H1 (cell line): ENCODE data around the gene ARMH3. TPM values are rescaled to one million over a fixed set of nuclear protein-coding genes. Genes with fewer than 3 reads are reported as not detected.

ENCODE experiments used
- CTCF ChIA-PET: fragments of 300-600 bp; sonication (Branson Sonifier 250); formaldehyde crosslinking; loops from one replicate; lab custom pipeline; 2021; ENCODE audit not compliant: partially characterized antibody; lab: Charles Lee
- POLR2A ChIA-PET: fragments of 300-600 bp; sonication (Branson Sonifier 250); formaldehyde crosslinking; loops from one replicate; lab custom pipeline; 2021; ENCODE audit warnings: inconsistent platforms; ENCODE audit not compliant: partially characterized antibody; lab: Charles Lee
- DNase-seq, 2 experiments: peaks; one replicate each; pipeline versions ENCODE4 v3.0.0 to v3.0.0-alpha.2; 2010 to 2022; ENCODE audit warnings: low spot score in 2 of 2, low read depth in 1 of 2, mixed read lengths in 1 of 2
- FAIRE-seq: peaks from 2 replicates; lab custom pipeline; 2011; peaks lifted over from hg19 to GRCh38; lab: Jason Lieb, UNC
- H2AFZ ChIP-seq: 2 replicates; pipeline ENCODE4 v1.8.1; 2012; ENCODE audit warnings: low read length, inconsistent platforms
- H2AK5ac ChIP-seq: 2 replicates; pipeline ENCODE4 v1.6.1; 2013; ENCODE audit warnings: low read depth, low read length
- H2BK120ac ChIP-seq: replicated peaks from 2 replicates; pipeline ENCODE3; 2013; ENCODE audit warnings: low read depth, low read length, inconsistent platforms
- H2BK12ac ChIP-seq: 2 replicates; pipeline ENCODE4 v1.6.1; 2013; ENCODE audit warnings: low read depth, low read length
- H2BK15ac ChIP-seq: 2 replicates; pipeline ENCODE4 v1.6.1; 2013; ENCODE audit warnings: low read length
- H2BK20ac ChIP-seq: 2 replicates; pipeline ENCODE4 v1.6.1; 2013; ENCODE audit warnings: low read length
- H2BK5ac ChIP-seq: 2 replicates; pipeline ENCODE4 v1.6.1; 2013; ENCODE audit warnings: low read depth, low read length
- H3K14ac ChIP-seq: 2 replicates; pipeline ENCODE4 v1.6.1; 2013; ENCODE audit warnings: inconsistent platforms; ENCODE audit not compliant: insufficient read length
- H3K18ac ChIP-seq: 2 replicates; pipeline ENCODE4 v1.6.1; 2013; ENCODE audit warnings: low read length; ENCODE audit errors: extremely low read depth
- H3K23ac ChIP-seq: 2 replicates; pipeline ENCODE4 v1.6.1; 2013; ENCODE audit warnings: inconsistent platforms; ENCODE audit not compliant: insufficient read length
- H3K23me2 ChIP-seq: 2 replicates; pipeline ENCODE4 v1.6.1; 2013; ENCODE audit warnings: low read depth, low read length
- H3K27ac ChIP-seq: 2 replicates; pipeline ENCODE4 v1.6.1; 2011; ENCODE audit warnings: low read depth, low read length, inconsistent platforms
- H3K27me3 ChIP-seq, 4 experiments: replicated peaks in 1 of 4; 1 replicate in 1 of 4; 2 replicates in 3 of 4; pipeline versions ENCODE4 v1.6.1 to v1.8.1; 2011 to 2013; ENCODE audit warnings: low read length in 3 of 4, mild to moderate bottlenecking in 3 of 4, inconsistent platforms in 2 of 4, mixed read lengths in 2 of 4, moderate library complexity in 1 of 4; ENCODE audit not compliant: control insufficient read depth in 3 of 4, insufficient read depth in 3 of 4; ENCODE audit errors: extremely low read depth in 1 of 4
- H3K36me3 ChIP-seq, 4 experiments: 2 replicates each; pipeline versions ENCODE4 v1.6.1 to v1.8.1; 2011 to 2013; ENCODE audit warnings: mild to moderate bottlenecking in 4 of 4, low read length in 3 of 4, moderate library complexity in 2 of 4, control low read depth in 1 of 4, inconsistent platforms in 1 of 4; ENCODE audit not compliant: insufficient read depth in 4 of 4, control insufficient read depth in 2 of 4
- H3K4ac ChIP-seq: replicated peaks from 2 replicates; pipeline ENCODE3; 2013; ENCODE audit warnings: low read length, low read depth, mixed read lengths, inconsistent platforms; ENCODE audit not compliant: insufficient read length
- H3K4me1 ChIP-seq, 4 experiments: replicated peaks in 1 of 4; 1 replicate in 1 of 4; 2 replicates in 3 of 4; pipeline versions ENCODE4 v1.6.1 to v1.8.1; 2011 to 2013; ENCODE audit warnings: low read length in 3 of 4, inconsistent platforms in 2 of 4, mixed read lengths in 1 of 4; ENCODE audit not compliant: insufficient read depth in 4 of 4, control insufficient read depth in 3 of 4
- H3K4me2 ChIP-seq, 2 experiments: 2 replicates each; pipeline versions ENCODE4 v1.6.1 to v1.8.1; 2011 to 2013; ENCODE audit warnings: low read depth in 2 of 2, low read length in 2 of 2, control low read depth in 1 of 2, inconsistent platforms in 1 of 2, mild to moderate bottlenecking in 1 of 2; ENCODE audit not compliant: insufficient read depth in 1 of 2
- H3K4me3 ChIP-seq, 4 experiments: fragments of 200-600, 300-600 bp in 1 of 4; sonication (generic), shearing (Covaris generic), sonication (Bioruptor Twin) in 1 of 4; 2 replicates each; pipeline versions ENCODE4 v1.5.1 to v1.8.1; 2011 to 2016; ENCODE audit warnings: low read length in 4 of 4, low read depth in 3 of 4, control low read depth in 2 of 4, inconsistent platforms in 2 of 4, mild to moderate bottlenecking in 2 of 4, mixed read lengths in 1 of 4, moderate library complexity in 1 of 4; ENCODE audit not compliant: insufficient read depth in 2 of 4; ENCODE audit errors: extremely low read depth in 1 of 4
- H3K56ac ChIP-seq: replicated peaks from 2 replicates; pipeline ENCODE3; 2013; ENCODE audit warnings: low read depth, mild to moderate bottlenecking, mixed read lengths, low read length, inconsistent platforms; ENCODE audit not compliant: insufficient read length
- H3K79me1 ChIP-seq: 2 replicates; pipeline ENCODE4 v1.6.1; 2013; ENCODE audit warnings: low read depth, low read length, control low read depth
- H3K79me2 ChIP-seq, 2 experiments: 2 replicates each; pipeline versions ENCODE4 v1.6.1 to v1.8.1; 2012 to 2013; ENCODE audit warnings: low read length in 2 of 2, mild to moderate bottlenecking in 2 of 2, inconsistent platforms in 1 of 2; ENCODE audit not compliant: insufficient read depth in 2 of 2, control insufficient read depth in 1 of 2
- H3K9ac ChIP-seq, 4 experiments: replicated peaks in 1 of 4; 1 replicate in 1 of 4; 2 replicates in 3 of 4; pipeline versions ENCODE4 v1.6.1 to v1.8.1; 2011 to 2013; ENCODE audit warnings: low read depth in 3 of 4, low read length in 3 of 4, control low read depth in 2 of 4, mild to moderate bottlenecking in 2 of 4, moderate library complexity in 2 of 4, inconsistent platforms in 1 of 4; ENCODE audit errors: extremely low read depth in 1 of 4
- H3K9me3 ChIP-seq, 2 experiments: 2 replicates each; pipeline versions ENCODE4 v1.6.1 to v1.8.1; 2012 to 2013; ENCODE audit warnings: mild to moderate bottlenecking in 2 of 2, moderate library complexity in 2 of 2, control low read depth in 1 of 2, inconsistent platforms in 1 of 2, low read depth in 1 of 2, low read length in 1 of 2, mixed read lengths in 1 of 2; ENCODE audit not compliant: insufficient read depth in 2 of 2
- H4K20me1 ChIP-seq, 2 experiments: replicated peaks in 1 of 2; 2 replicates each; pipeline versions ENCODE3 to v1.8.1; 2011 to 2013; ENCODE audit warnings: inconsistent platforms in 2 of 2, low read length in 2 of 2, mild to moderate bottlenecking in 1 of 2; ENCODE audit not compliant: insufficient read depth in 2 of 2, control insufficient read depth in 1 of 2
- H4K5ac ChIP-seq: 2 replicates; pipeline ENCODE4 v1.6.1; 2013; ENCODE audit warnings: low read length, low read depth, mixed read lengths, inconsistent platforms; ENCODE audit not compliant: insufficient read length
- H4K8ac ChIP-seq: 2 replicates; pipeline ENCODE4 v1.8.0; 2013; ENCODE audit warnings: mild to moderate bottlenecking, moderate library complexity, low read length, inconsistent platforms; ENCODE audit not compliant: insufficient read depth; ENCODE audit errors: extremely low read depth
- H4K91ac ChIP-seq: replicated peaks from 2 replicates; pipeline ENCODE3; 2013; ENCODE audit warnings: low read length, mixed read lengths, inconsistent platforms; ENCODE audit not compliant: insufficient read length
- ASH2L ChIP-seq: fragments of 200-600, 300-600 bp; sonication (generic); IDR thresholded peaks from one replicate; pipeline ENCODE4 v1.7.1; 2017; ENCODE audit warnings: low read length
- CBX8 ChIP-seq: fragments of 300-800, 300-1000 bp; sonication (generic); IDR thresholded peaks from 2 replicates; pipeline ENCODE4 v1.7.1; 2016; ENCODE audit warnings: low read depth, low read length, borderline replicate concordance
- CEBPB ChIP-seq: IDR thresholded peaks from 2 replicates; pipeline ENCODE4 v1.6.1; 2012; ENCODE audit warnings: low read depth, low read length
- CTBP2 ChIP-seq: IDR thresholded peaks from 2 replicates; pipeline ENCODE4 v1.7.0; 2011; ENCODE audit warnings: borderline replicate concordance, mild to moderate bottlenecking, moderate library complexity, mixed read lengths, low read length; ENCODE audit not compliant: insufficient read depth, insufficient read length
- GTF2F1 ChIP-seq: IDR thresholded peaks from 2 replicates; pipeline ENCODE4 v1.6.1; 2012; ENCODE audit warnings: low read depth, low read length, improper control_type of control experiment, borderline replicate concordance
- JUND ChIP-seq: IDR thresholded peaks from 2 replicates; pipeline ENCODE4 v1.6.1; 2011; ENCODE audit warnings: mild to moderate bottlenecking, improper control_type of control experiment, low read length
- KDM1A ChIP-seq: fragments of 200-600, 300-600 bp; sonication (generic); IDR thresholded peaks from 2 replicates; pipeline ENCODE4 v1.7.1; 2016; ENCODE audit warnings: mild to moderate bottlenecking, low read length, borderline replicate concordance
- KDM4A ChIP-seq: IDR thresholded peaks from one replicate; pipeline ENCODE4 v1.7.1; 2012; ENCODE audit warnings: low read depth, mild to moderate bottlenecking, moderate library complexity, low read length, inconsistent platforms; ENCODE audit not compliant: severe bottlenecking
- KDM5A ChIP-seq: fragments of 200-600 bp; IDR thresholded peaks from 2 replicates; pipeline ENCODE4 v1.7.1; 2012; ENCODE audit warnings: mild to moderate bottlenecking, low read length, inconsistent platforms, mixed read lengths
- POLR2AphosphoS5 ChIP-seq: IDR thresholded peaks from 2 replicates; pipeline ENCODE4 v1.6.1; 2011; ENCODE audit warnings: low read depth, low read length
- SP2 ChIP-seq: IDR thresholded peaks from 2 replicates; pipeline ENCODE4 v1.6.1; 2012; ENCODE audit warnings: mild to moderate bottlenecking, low read length, inconsistent platforms
- SRF ChIP-seq: IDR thresholded peaks from 2 replicates; pipeline ENCODE4 v1.6.1; 2011; ENCODE audit warnings: mild to moderate bottlenecking, low read depth, low read length, moderate library complexity
- TBP ChIP-seq: IDR thresholded peaks from 2 replicates; pipeline ENCODE4 v1.6.1; 2011; ENCODE audit warnings: low read depth, low read length, improper control_type of control experiment
- WGBS, 2 experiments: shearing (Covaris generic) in 1 of 2; methylation state at CpG; one replicate each; pipeline versions ENCODE4 v1.1.6 to v1.1.7; 2013 to 2015; ENCODE audit warnings: low lambda C conversion rate in 2 of 2, mixed read lengths in 2 of 2, inconsistent platforms in 1 of 2, low coverage in 1 of 2, missing lambda C conversion rate in 1 of 2; ENCODE audit not compliant: insufficient replicate concordance in 2 of 2, insufficient coverage in 1 of 2, insufficient read length in 1 of 2; ENCODE audit errors: extremely low coverage in 1 of 2, missing lambda C conversion rate in 1 of 2; 5-methylcytosine and 5-hydroxymethylcytosine counted together
- polyA plus RNA-seq, 7 experiments: library from polyadenylated mRNA; depleted of rRNA in 3 of 7; stranded (reverse) in 5 of 7; unstranded in 2 of 7; fragments of >200 nt in 5 of 7; fragments of 200-250 nt in 2 of 7; gene quantifications; 1 replicate in 5 of 7; 2 replicates in 1 of 7; 4 replicates in 1 of 7; pipeline versions ENCODE4 v1.2.1 to v1.2.3, GENCODE V29; 2011 to 2013; ENCODE audit warnings: missing spikeins in 2 of 7, mixed read lengths in 2 of 7
- total RNA-seq: library from RNA; stranded (reverse); fragmentation: NEBNext Ultra II Directional; extraction: Animal tissue kit (Norgen Biotek cat#: 25700); gene quantifications from 2 replicates; pipeline ENCODE4 v1.2.1, GENCODE V29; 2021

ARMH3 gene
- total and polyA plus RNA-seq, 2 of the 8 experiments (the other 6 are each of a cell fraction or from before 2014, with no cell fraction given), result 11.6 to 18.3 TPM

GRCh38 chr10:102067091-102067916 lies 11.3 kb upstream of the ARMH3 start:
- no peak overlapping the region for H2AK5ac ChIP-seq
- no peak for TF ChIP-seq POLR2AphosphoS5
- TF ChIP-seq JUND, result no peak
- no peak for TF ChIP-seq SP2
- TF ChIP-seq CEBPB, result no peak
- TF ChIP-seq KDM4A, result no peak
- no peak for TF ChIP-seq KDM1A
- no peak for TF ChIP-seq TBP
- no peak for TF ChIP-seq SRF
- TF ChIP-seq CBX8, result no peak
- no peak for TF ChIP-seq GTF2F1
- no peak for TF ChIP-seq CTBP2
- TF ChIP-seq ASH2L, result no peak
- TF ChIP-seq KDM5A, result no peak

More at GRCh38 chr10:102067091-102067916, 11.3 kb upstream of the ARMH3 start:
- Histone ChIP-seq H2BK5ac (no peak overlapping the region), H3K4me1 (peaks cover 0 to 8% (median 4%) of the 10 kb centered on the region in 4 experiments; a peak in 5 of 7 replicates), H3K9ac (no peak overlapping the region), H4K5ac (no peak overlapping the region), H2BK20ac (no peak overlapping the region), H3K56ac (no peak overlapping the region), H3K79me2 (no peaks in the 10 kb centered on the region), H2AFZ (no peak overlapping the region), H3K27ac (no peak overlapping the region), H2BK120ac (no peak overlapping the region), H3K27me3 (peaks cover 0 to 3% (median 1%) of the 10 kb centered on the region in 4 experiments; a peak in 1 of 7 replicates), H3K79me1 (peaks cover 2% of the 10 kb centered on the region; the same call in 1 of the 2 replicates), H3K18ac (no peak overlapping the region), H3K23me2 (no peaks in the 10 kb centered on the region; the same call in 1 of the 2 replicates), H2BK15ac (no peak overlapping the region), H3K4ac (no peak overlapping the region), H3K4me2 (no peak overlapping the region; a peak in 1 of 4 replicates), H3K4me3 (no peak overlapping the region), H2BK12ac (no peak overlapping the region), H3K23ac (no peak overlapping the region), H3K14ac (no peak overlapping the region), H3K9me3 (no peaks in the 10 kb centered on the region), H3K36me3 (no peaks in the 10 kb centered on the region), H4K91ac (no peak overlapping the region), H4K20me1 (peaks cover 4 to 13% of the 10 kb centered on the region in 2 experiments), H4K8ac (no peak overlapping the region; the same call in 1 of the 2 replicates)
- no peak for FAIRE-seq
- ChIA-PET POLR2A (interaction anchor here (0.7 to 3.3 kb wide), 6 partner anchors 10 to 234 kb away, joined by 3 to 13 read pairs (median 5); partner anchors contain the start of genes ARMH3 and PPRC1), CTCF (interaction anchor here (0.6 to 7.7 kb wide), 12 partner anchors 9 to 299 kb away, joined by 3 to 72 read pairs (median 8); no protein-coding TSS in a partner anchor)
- DNase-seq, result no peak
- WGBS, 2 experiments, result 94% methylated on average over 16 of the region's 18 CpGs; no CpG with 5 or more reads in 1 of the 2 experiments
